Calu3 (cell line): Measurements from ENCODE around the gene TM9SF3. TPM values are rescaled to one million over a fixed set of nuclear protein-coding genes. Genes with fewer than 3 reads are reported as not detected.
"Not testable (repeated sequence)": the region's sequence is repeated elsewhere in the genome, so short reads cannot be mapped to it uniquely, and the experiment has no call there.

Experiments used
- BruUV-seq: library from RNA; stranded (reverse); fragments of 400-500 nt; replicated peaks from 2 replicates; lab custom pipeline; 2021; lab: Mats Ljungman, UMichigan
- CTCF ChIA-PET: fragments of 300-600 bp; sonication (Branson Sonifier 250); formaldehyde crosslinking; loops from one replicate; lab custom pipeline; 2022; ENCODE audit warnings: antibody characterized with exemption; lab: Charles Lee
- DNase-seq: peaks from one replicate; pipeline ENCODE4 v3.0.0; 2022
- H3K27ac Mint-ChIP-seq: one replicate; pipeline ENCODE4 v1.8.0; 2022; ENCODE audit warnings: mixed read lengths; ENCODE audit not compliant: unreplicated experiment
- H3K27me3 Mint-ChIP-seq: one replicate; pipeline ENCODE4 v1.8.0; 2022; ENCODE audit warnings: mixed read lengths; ENCODE audit not compliant: unreplicated experiment
- H3K36me3 Mint-ChIP-seq: one replicate; pipeline ENCODE4 v1.8.0; 2022; ENCODE audit warnings: mild to moderate bottlenecking, moderate library complexity, mixed read lengths; ENCODE audit not compliant: insufficient read depth, unreplicated experiment
- H3K4me1 Mint-ChIP-seq: one replicate; pipeline ENCODE4 v1.8.0; 2022; ENCODE audit warnings: mild to moderate bottlenecking, low read depth, mixed read lengths; ENCODE audit not compliant: unreplicated experiment
- H3K4me3 Mint-ChIP-seq: one replicate; pipeline ENCODE4 v1.8.0; 2022; ENCODE audit warnings: mild to moderate bottlenecking, low read depth, moderate library complexity, mixed read lengths; ENCODE audit not compliant: unreplicated experiment
- H3K9me3 Mint-ChIP-seq: one replicate; pipeline ENCODE4 v1.8.0; 2022; ENCODE audit warnings: low read depth, mixed read lengths; ENCODE audit not compliant: unreplicated experiment
- intact Hi-C: fragments of 100-400 bp; cut with micrococcal nuclease; formaldehyde crosslinking; loops from one replicate; pipeline ENCODE4 v1.10.0; 2022; ENCODE audit not compliant: unreplicated experiment
- total RNA-seq: library from RNA; stranded (reverse); gene quantifications from 2 replicates; pipeline ENCODE4 v1.2.3, GENCODE V29; 2022
- TF ChIP-seq, protein P1 (sequence below): fragments of 200-600 bp; IDR thresholded peaks from one replicate; pipeline ENCODE4 v1.8.0; 2022; ENCODE audit warnings: antibody characterized with exemption; ENCODE audit not compliant: unreplicated experiment

TM9SF3 gene
- total RNA-seq, 1 experiment from 2014 or later = 177 TPM

DNA sequence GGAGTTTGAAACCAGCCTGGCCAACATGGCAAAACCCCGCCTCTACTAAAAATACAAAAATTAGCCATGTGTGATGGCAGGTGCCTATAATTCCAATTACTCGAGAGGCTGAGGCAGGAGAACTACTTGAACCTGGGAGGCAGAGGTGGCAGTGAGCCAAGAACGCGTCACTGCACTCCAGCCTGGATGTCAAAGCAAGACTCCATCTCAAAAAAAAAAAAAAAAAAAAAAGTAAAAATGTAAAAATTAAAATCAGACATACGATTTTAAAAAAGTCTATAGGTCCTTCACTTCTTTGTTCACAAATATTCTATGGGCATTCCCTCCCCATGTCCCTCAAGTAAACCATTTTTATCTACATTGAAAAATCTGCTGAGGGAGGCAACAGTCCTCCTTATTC, 38.2 kb downstream of the TM9SF3 start:
- Mint-ChIP-seq H3K36me3 (peaks cover 35% of the 10 kb centered on the region), H3K27ac (peak overlapping the region; percentile 60), H3K4me1 (peaks cover 6% of the 10 kb centered on the region), H3K27me3 (no peaks in the 10 kb centered on the region), H3K4me3 (no peak overlapping the region), H3K9me3 (no peaks in the 10 kb centered on the region)
- intact Hi-C loops = no loop called here
- TF ChIP-seq, protein P1, sequence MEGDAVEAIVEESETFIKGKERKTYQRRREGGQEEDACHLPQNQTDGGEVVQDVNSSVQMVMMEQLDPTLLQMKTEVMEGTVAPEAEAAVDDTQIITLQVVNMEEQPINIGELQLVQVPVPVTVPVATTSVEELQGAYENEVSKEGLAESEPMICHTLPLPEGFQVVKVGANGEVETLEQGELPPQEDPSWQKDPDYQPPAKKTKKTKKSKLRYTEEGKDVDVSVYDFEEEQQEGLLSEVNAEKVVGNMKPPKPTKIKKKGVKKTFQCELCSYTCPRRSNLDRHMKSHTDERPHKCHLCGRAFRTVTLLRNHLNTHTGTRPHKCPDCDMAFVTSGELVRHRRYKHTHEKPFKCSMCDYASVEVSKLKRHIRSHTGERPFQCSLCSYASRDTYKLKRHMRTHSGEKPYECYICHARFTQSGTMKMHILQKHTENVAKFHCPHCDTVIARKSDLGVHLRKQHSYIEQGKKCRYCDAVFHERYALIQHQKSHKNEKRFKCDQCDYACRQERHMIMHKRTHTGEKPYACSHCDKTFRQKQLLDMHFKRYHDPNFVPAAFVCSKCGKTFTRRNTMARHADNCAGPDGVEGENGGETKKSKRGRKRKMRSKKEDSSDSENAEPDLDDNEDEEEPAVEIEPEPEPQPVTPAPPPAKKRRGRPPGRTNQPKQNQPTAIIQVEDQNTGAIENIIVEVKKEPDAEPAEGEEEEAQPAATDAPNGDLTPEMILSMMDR = no peak
- CTCF ChIA-PET = no interaction called here
- no peak for DNase-seq
- no TSS peak for BruUV-seq

DNA sequence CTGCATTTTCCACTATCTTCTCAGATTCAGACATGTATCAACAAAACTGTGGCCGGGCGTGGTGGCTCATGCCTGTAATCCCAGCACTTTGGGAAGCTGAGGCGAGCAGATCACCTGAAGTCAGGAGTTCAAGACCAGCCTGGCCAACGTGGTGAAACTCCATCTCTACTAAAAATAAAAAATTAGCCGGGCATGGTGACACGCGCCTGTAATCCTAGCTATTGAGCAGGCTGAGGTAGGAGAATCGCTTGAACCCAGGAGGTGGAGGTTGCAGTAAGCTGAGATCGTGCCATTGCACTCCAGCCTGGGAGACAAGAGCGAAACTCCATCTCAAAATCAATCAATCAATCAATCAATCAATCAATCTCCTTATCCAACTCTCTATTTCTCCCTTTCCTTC, 41.3 kb downstream of the TM9SF3 start:
- CTCF ChIA-PET = interaction anchor here (1.2 kb wide), 1 partner anchor 26 kb away, joined by 4 read pairs; no protein-coding TSS in a partner anchor
- intact Hi-C loops, DNase-seq, H3K9me3 Mint-ChIP-seq, H3K27ac Mint-ChIP-seq, H3K27me3 Mint-ChIP-seq, H3K4me3 Mint-ChIP-seq, H3K4me1 Mint-ChIP-seq, BruUV-seq: not testable (repeated sequence)
- peaks cover 50% of the 10 kb centered on the region for H3K36me3 Mint-ChIP-seq

DNA sequence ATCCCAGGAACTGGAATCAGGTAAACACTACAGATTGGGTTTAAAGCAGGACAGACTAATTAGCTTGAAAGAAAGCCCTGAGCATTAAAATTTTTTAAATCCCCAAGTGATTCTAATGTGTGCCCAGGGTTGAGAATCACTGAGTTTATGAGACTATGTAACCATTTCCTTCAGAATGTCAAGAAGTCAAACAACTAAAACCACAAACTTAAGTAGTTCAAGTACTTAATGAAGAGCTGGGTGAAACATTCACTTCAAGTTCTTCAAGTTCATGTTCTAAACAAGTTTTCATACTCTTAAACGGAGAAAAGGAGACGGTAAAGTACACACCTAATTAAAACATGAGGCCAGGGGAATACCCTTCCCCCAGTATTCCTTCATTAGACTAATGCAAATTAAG, 44.9 kb downstream of the TM9SF3 start:
- no peak overlapping the region for H3K4me3 Mint-ChIP-seq
- no TSS peak for BruUV-seq
- H3K9me3 Mint-ChIP-seq = no peaks in the 10 kb centered on the region
- no peak for DNase-seq
- no peak overlapping the region for H3K27ac Mint-ChIP-seq
- peaks cover 43% of the 10 kb centered on the region for H3K36me3 Mint-ChIP-seq
- TF ChIP-seq, protein P1 = no peak
- no peaks in the 10 kb centered on the region for H3K4me1 Mint-ChIP-seq
- intact Hi-C loops = no loop called here
- no peaks in the 10 kb centered on the region for H3K27me3 Mint-ChIP-seq
- CTCF ChIA-PET = no interaction called here

DNA sequence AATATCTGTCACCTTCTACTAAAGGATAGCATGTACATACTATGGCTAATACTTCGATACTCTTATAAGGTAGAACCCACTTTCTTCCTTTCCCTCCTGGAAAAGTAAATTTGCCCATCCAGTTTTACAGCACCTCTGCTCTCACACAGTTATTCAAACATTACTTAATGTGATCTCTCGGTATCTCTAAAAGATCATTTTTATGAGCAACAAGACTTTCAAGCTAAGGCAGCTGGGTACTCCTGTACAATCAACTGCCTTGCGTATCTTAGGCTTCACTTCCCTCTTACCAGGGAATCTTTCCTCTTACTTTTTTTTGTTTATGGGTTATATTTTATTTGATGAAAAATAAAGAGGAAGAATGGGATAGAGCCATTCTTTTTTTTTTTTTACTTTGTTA, 46.6 kb downstream of the TM9SF3 start:
- H3K9me3 Mint-ChIP-seq = no peaks in the 10 kb centered on the region
- no peaks in the 10 kb centered on the region for H3K27me3 Mint-ChIP-seq
- intact Hi-C loops = no loop called here
- TF ChIP-seq, protein P1 = no peak
- H3K4me1 Mint-ChIP-seq = no peaks in the 10 kb centered on the region
- CTCF ChIA-PET = no interaction called here
- H3K36me3 Mint-ChIP-seq = peaks cover 26% of the 10 kb centered on the region
- H3K4me3 Mint-ChIP-seq = no peak overlapping the region
- no peak overlapping the region for H3K27ac Mint-ChIP-seq
- no peak for DNase-seq
- BruUV-seq = no TSS peak

DNA sequence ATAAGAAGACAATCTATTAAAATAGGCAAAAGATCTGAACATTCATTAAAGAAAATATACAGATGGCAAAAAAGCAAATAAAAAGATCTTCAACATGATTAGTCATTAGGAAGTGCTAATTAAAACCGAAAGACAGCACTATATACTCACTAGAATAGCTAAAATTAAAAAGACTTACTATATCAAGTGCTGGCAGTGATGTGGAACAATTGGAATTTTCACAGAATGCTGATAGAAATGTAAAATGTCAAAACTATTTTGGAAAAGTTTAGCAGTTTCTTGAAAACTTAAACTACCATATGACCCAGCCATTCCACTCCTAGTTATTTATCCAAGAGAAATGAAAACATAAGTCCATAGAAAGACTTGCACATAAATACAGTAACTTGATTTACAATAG, 48.1 kb downstream of the TM9SF3 start:
- BruUV-seq = no TSS peak
- intact Hi-C loops = no loop called here
- CTCF ChIA-PET = no interaction called here

More for the DNA sequence above, 48.1 kb downstream of the TM9SF3 start:
- no peak overlapping the region for H3K4me3 Mint-ChIP-seq
- no peak overlapping the region for H3K27ac Mint-ChIP-seq
- H3K36me3 Mint-ChIP-seq = peaks cover 24% of the 10 kb centered on the region
- H3K4me1 Mint-ChIP-seq = peaks cover 2% of the 10 kb centered on the region
- no peak for DNase-seq
- no peaks in the 10 kb centered on the region for H3K9me3 Mint-ChIP-seq
- no peaks in the 10 kb centered on the region for H3K27me3 Mint-ChIP-seq
- TF ChIP-seq, protein P1 = no peak
